DND-41 (cell line): ENCODE measurements around the gene FBLIM1.

Experiments used
- CTCF ChIP-seq: IDR thresholded peaks from 2 replicates; pipeline ENCODE4 v1.5.1; 2012; ENCODE audit warnings: borderline replicate concordance, low read length, moderate library complexity, mild to moderate bottlenecking; ENCODE audit not compliant: poor library complexity, severe bottlenecking; ENCODE audit errors: extremely low read depth
- EZH2 ChIP-seq: IDR thresholded peaks from 3 replicates; pipeline ENCODE4 v1.6.1; 2012; ENCODE audit warnings: borderline replicate concordance, low read depth, mild to moderate bottlenecking, moderate library complexity, low read length, inconsistent platforms; ENCODE audit not compliant: severe bottlenecking

GRCh38 chr1:15722411-15722810 lies 36.2 kb upstream of the FBLIM1 start:
- no peak for TF ChIP-seq CTCF
- TF ChIP-seq EZH2: no peak
